K562 (cell line): ENCODE data around the gene C13orf42. TPM values are rescaled to one million over a fixed set of nuclear protein-coding genes. Genes with fewer than 3 reads are reported as not detected.

Experiments
- ATAC-seq: fragments of 200-7000 bp; cut with Tn5 transposase; 3 replicates; pipeline ENCODE4 v1.9.1; 2020; ENCODE audit warnings: moderate library complexity
- BruUV-seq: library from RNA; stranded (reverse); fragments of 400-500 nt; replicated peaks from 2 replicates; lab custom pipeline; 2021; lab: Mats Ljungman, UMichigan
- CTCF ChIA-PET: fragments of 300-600 bp; formaldehyde crosslinking; extraction: SDS; loops from one replicate; lab custom pipeline; 2021; ENCODE audit warnings: low intra/inter-chr PET ratio; lab: Yijun Ruan, JAX
- POLR2A ChIA-PET: fragments of 300-600, 350-650 bp; sonication (Branson Sonifier 250); formaldehyde crosslinking; extraction: SDS; loops from one replicate; lab custom pipeline; 2021; ENCODE audit warnings: antibody characterized with exemption, inconsistent platforms; lab: Yijun Ruan, JAX
- DNase-seq, 4 experiments: peaks; one replicate each; pipeline versions ENCODE4 v3.0.0 to v3.0.0-alpha.2; 2011 to 2018; ENCODE audit warnings: low spot score in 3 of 4, mixed read lengths in 3 of 4; ENCODE audit errors: extremely low read depth in 1 of 4
- FAIRE-seq: peaks from 2 replicates; lab custom pipeline; 2011; peaks lifted over from hg19 to GRCh38; lab: Jason Lieb, UNC
- H2AFZ ChIP-seq: 2 replicates; pipeline ENCODE4 v1.6.0; 2011; ENCODE audit warnings: low read depth, low read length, control low read depth, inconsistent platforms
- H3K27ac ChIP-seq: fragments of 200-600 bp; 3 replicates; pipeline ENCODE4 v1.8.0; 2011; ENCODE audit warnings: low read depth, mild to moderate bottlenecking, control low read depth, inconsistent platforms, low read length, moderate library complexity, mixed read lengths; ENCODE audit errors: extremely low read depth
- H3K27me3 ChIP-seq, 2 experiments: fragments of 300-600 bp in 1 of 2; 2 replicates in 1 of 2; 3 replicates in 1 of 2; pipeline versions ENCODE4 v1.6.0 to v1.8.0; 2011; ENCODE audit warnings: inconsistent platforms in 2 of 2, low read length in 2 of 2, mild to moderate bottlenecking in 1 of 2, mixed read lengths in 1 of 2, moderate library complexity in 1 of 2; ENCODE audit not compliant: control insufficient read depth in 2 of 2, insufficient read depth in 2 of 2
- H3K36me3 ChIP-seq: fragments of 300-600 bp; 3 replicates; pipeline ENCODE4 v1.8.0; 2011; ENCODE audit warnings: mild to moderate bottlenecking, low read length, inconsistent platforms; ENCODE audit not compliant: control insufficient read depth, insufficient read depth
- H3K4me1 ChIP-seq, 2 experiments: fragments of 200-600 bp in 1 of 2; replicated peaks in 1 of 2; 2 replicates in 1 of 2; 3 replicates in 1 of 2; pipeline versions ENCODE4 v1.5.1 to v1.8.0; 2011; ENCODE audit warnings: inconsistent platforms in 2 of 2, low read length in 2 of 2, mild to moderate bottlenecking in 1 of 2, mixed read lengths in 1 of 2, moderate library complexity in 1 of 2; ENCODE audit not compliant: control insufficient read depth in 2 of 2, insufficient read depth in 2 of 2
- H3K4me2 ChIP-seq: 2 replicates; pipeline ENCODE4 v1.6.1; 2011; ENCODE audit warnings: low read length, control low read depth, inconsistent platforms, mixed read lengths; ENCODE audit not compliant: insufficient read depth
- H3K4me3 ChIP-seq: fragments of 200-600 bp; sonication (generic), shearing (Covaris generic); 2 replicates; pipeline ENCODE4 v1.5.1; 2016; ENCODE audit warnings: control low read depth, inconsistent platforms
- H3K79me2 ChIP-seq: fragments of 200-600 bp; 3 replicates; pipeline ENCODE4 v1.8.0; 2011; ENCODE audit warnings: low read length, inconsistent platforms; ENCODE audit not compliant: control insufficient read depth, insufficient read depth
- H3K9ac ChIP-seq, 2 experiments: 2 replicates each; pipeline versions ENCODE4 v1.6.0 to v1.6.1; 2011; ENCODE audit warnings: low read depth in 2 of 2, low read length in 2 of 2, control low read depth in 1 of 2, inconsistent platforms in 1 of 2, mild to moderate bottlenecking in 1 of 2, mixed read lengths in 1 of 2; ENCODE audit not compliant: insufficient read depth in 1 of 2
- H3K9me1 ChIP-seq: one replicate; pipeline ENCODE4 v1.6.0; 2011; ENCODE audit warnings: inconsistent platforms, mild to moderate bottlenecking, low read length, moderate library complexity; ENCODE audit not compliant: control insufficient read depth, insufficient read depth
- H3K9me3 ChIP-seq: replicated peaks from 2 replicates; pipeline ENCODE4 v1.5.1; 2011; ENCODE audit warnings: low read depth, low read length, inconsistent platforms; ENCODE audit not compliant: control insufficient read depth, insufficient read depth
- H4K20me1 ChIP-seq: replicated peaks from 2 replicates; pipeline ENCODE4 v1.6.1; 2011; ENCODE audit warnings: low read length, inconsistent platforms, mixed read lengths; ENCODE audit not compliant: control insufficient read depth, insufficient read depth
- CTCF ChIP-seq, 3 experiments: IDR thresholded peaks in 2 of 3; conservative IDR thresholded peaks in 1 of 3; 2 replicates each; pipeline ENCODE4 v1.5.1; 2011 to 2012; ENCODE audit warnings: low read length in 3 of 3, mild to moderate bottlenecking in 3 of 3, control low read depth in 2 of 3, improper control_type of control experiment in 1 of 3, inconsistent platforms in 1 of 3, low read depth in 1 of 3, mixed read lengths in 1 of 3, moderate library complexity in 1 of 3; ENCODE audit not compliant: insufficient read depth in 2 of 3
- ESRRA ChIP-seq: fragments of 450-650 bp; IDR thresholded peaks from 2 replicates; pipeline ENCODE4 v1.6.1; 2014; ENCODE audit warnings: low read depth, mild to moderate bottlenecking, moderate library complexity, borderline replicate concordance
- HDGF ChIP-seq: fragments of 450-650 bp; IDR thresholded peaks from 2 replicates; pipeline ENCODE4 v1.6.1; 2016
- JUN ChIP-seq, 2 experiments: sonication (generic) in 1 of 2; formaldehyde crosslinking in 1 of 2; IDR thresholded peaks; 2 replicates each; pipeline versions ENCODE4 v1.6.1 to v1.8.0; 2012 to 2022; ENCODE audit warnings: borderline replicate concordance in 2 of 2, mild to moderate bottlenecking in 2 of 2, improper control_type of control experiment in 1 of 2, low read depth in 1 of 2, low read length in 1 of 2, missing genetic modification reagents in 1 of 2
- KLF1 ChIP-seq: fragments of 450-650 bp; IDR thresholded peaks from 2 replicates; pipeline ENCODE4 v1.6.1; 2016; ENCODE audit warnings: missing genetic modification characterization, missing compliant biosample characterization
- POU5F1 ChIP-seq: fragments of 150-350 bp; IDR thresholded peaks from 2 replicates; pipeline ENCODE4 v1.6.1; 2014; ENCODE audit warnings: borderline replicate concordance, low read length, low read depth, mild to moderate bottlenecking; ENCODE audit not compliant: partially characterized antibody
- RBM14 ChIP-seq: fragments of 200-400 bp; formaldehyde crosslinking; IDR thresholded peaks from 2 replicates; pipeline ENCODE4 v1.6.1; 2018; ENCODE audit warnings: low read depth, mild to moderate bottlenecking, low read length, moderate library complexity, borderline replicate concordance; ENCODE audit not compliant: insufficient read depth
- RFX5 ChIP-seq: IDR thresholded peaks from 2 replicates; pipeline ENCODE4 v1.6.1; 2011; ENCODE audit warnings: low read depth, mild to moderate bottlenecking, improper control_type of control experiment, low read length
- TRIM24 ChIP-seq, 2 experiments: fragments of 450-650 bp; IDR thresholded peaks; 2 replicates each; pipeline ENCODE4 v1.6.1; 2016
- WGBS: fragments of 100-300 bp; shearing (Covaris generic); methylation state at CpG from one replicate; pipeline ENCODE4 v1.1.6; 2016; ENCODE audit warnings: low coverage, mixed read lengths; ENCODE audit not compliant: insufficient coverage; ENCODE audit errors: missing lambda C conversion rate; 5-methylcytosine and 5-hydroxymethylcytosine counted together
- in situ Hi-C: fragments of 300-500 bp; cut with MboI; formaldehyde crosslinking; loops from 4 replicates; pipeline ENCODE4 v1.15.0; 2018; ENCODE audit warnings: inconsistent platforms, mixed read lengths
- intact Hi-C: fragments of 100-400 bp; cut with micrococcal nuclease; formaldehyde crosslinking; loops from 2 replicates; pipeline ENCODE4 v1.14.2; 2022
- polyA plus RNA-seq, 8 experiments: library from polyadenylated mRNA; depleted of rRNA in 4 of 8; stranded (reverse) in 5 of 8; unstranded in 3 of 8; fragments of >200 nt; fragmentation: Nextera tagmentation in 2 of 8; fragmentation: Illumina TruSeq in 1 of 8; extraction: Ambion mirVana in 2 of 8; extraction: Trizol in 1 of 8; gene quantifications; 2 replicates each; pipeline versions ENCODE4 v1.2.1 to v1.2.3, GENCODE V29; 2011 to 2014; ENCODE audit warnings: inconsistent platforms in 1 of 8, missing spikeins in 1 of 8
- total RNA-seq, 7 experiments: library from RNA; depleted of rRNA in 6 of 7; stranded (reverse); fragments of >200 nt in 6 of 7; fragmentation: Illumina TruSeq in 2 of 7; extraction: Trizol in 2 of 7; gene quantifications; 2 replicates each; pipeline versions ENCODE4 v1.2.1 to v1.2.3, GENCODE V29; 2011 to 2021; ENCODE audit warnings: low replicate concordance in 1 of 7

Gene C13orf42
- total and polyA plus RNA-seq, 9 of the 15 experiments (the other 6 are each of a cell fraction or from before 2014, with no cell fraction given): 0.18 TPM; not detected in 8

GRCh38 chr13:51112771-51113170, 1.7 kb upstream of the C13orf42 start:
- H3K36me3 ChIP-seq: no peaks in the 10 kb centered on the region
- H3K27ac ChIP-seq: no peak overlapping the region
- 0% methylated on average over 5 of the region's 5 CpGs for WGBS
- H2AFZ ChIP-seq: no peak overlapping the region
- no peaks in the 10 kb centered on the region; a peak in 1 of 5 replicates for H3K4me1 ChIP-seq
- DNase-seq (no peak), FAIRE-seq (no peak), ATAC-seq (no peak)
- H3K4me3 ChIP-seq: no peak overlapping the region
- TF ChIP-seq RBM14 (no peak), HDGF (no peak), RFX5 (no peak), POU5F1 (no peak), JUN (IDR thresholded peaks at IDR 0.05; ENCODE audit: borderline replicate concordance, low read depth, low read length) (no peak), JUN (CRISPR knock-in tag; IDR thresholded peaks at IDR 0.05; ENCODE audit: borderline replicate concordance) (no peak), ESRRA (no peak), KLF1 (tag) (no peak), TRIM24 (IDR thresholded peaks at IDR 0.05) (no peak), CTCF (IDR thresholded peaks at IDR 0.05 in 2 of 3, conservative IDR thresholded peaks at IDR 0.05 in 1 of 3; ENCODE audit: insufficient read depth in 2 of 3, low read depth in 1 of 3, low read length in 3 of 3) (no peak)
- no TSS peak for BruUV-seq
- H4K20me1 ChIP-seq: no peaks in the 10 kb centered on the region
- H3K9me3 ChIP-seq: no peaks in the 10 kb centered on the region
- in situ Hi-C loops: no loop called here
- H3K4me2 ChIP-seq: no peak overlapping the region
- intact Hi-C loops: no loop called here
- ChIA-PET POLR2A (interaction anchor here (0.7 kb wide), 1 partner anchor 68 kb away, joined by 3 read pairs; no protein-coding TSS in a partner anchor), CTCF (no interaction called here)
- peaks cover 17 to 43% of the 10 kb centered on the region in 2 experiments; a peak in 4 of 5 replicates for H3K27me3 ChIP-seq
- H3K9me1 ChIP-seq: no peaks in the 10 kb centered on the region
- H3K9ac ChIP-seq: no peak overlapping the region
- no peaks in the 10 kb centered on the region for H3K79me2 ChIP-seq
